Glutamatergic neuron (in vitro differentiated cells): ENCODE data around the gene OSBPL8. TPM values are rescaled to one million over a fixed set of nuclear protein-coding genes. Genes with fewer than 3 reads are reported as not detected.

Experiments
- DNase-seq: peaks from one replicate; pipeline ENCODE4 v3.0.0; 2022
- H3K27ac Mint-ChIP-seq: one replicate; pipeline ENCODE4 v1.8.0; 2020; ENCODE audit warnings: mild to moderate bottlenecking, mixed read lengths, inconsistent platforms; ENCODE audit not compliant: unreplicated experiment
- H3K27me3 Mint-ChIP-seq: one replicate; pipeline ENCODE4 v1.8.0; 2020; ENCODE audit warnings: mild to moderate bottlenecking, moderate library complexity, mixed read lengths, inconsistent platforms; ENCODE audit not compliant: unreplicated experiment
- H3K36me3 Mint-ChIP-seq: one replicate; pipeline ENCODE4 v1.8.0; 2020; ENCODE audit warnings: mild to moderate bottlenecking, mixed read lengths, inconsistent platforms; ENCODE audit not compliant: unreplicated experiment
- H3K4me1 Mint-ChIP-seq: one replicate; pipeline ENCODE4 v1.8.0; 2020; ENCODE audit warnings: mild to moderate bottlenecking, low read depth, mixed read lengths, inconsistent platforms; ENCODE audit not compliant: unreplicated experiment
- H3K4me3 Mint-ChIP-seq: one replicate; pipeline ENCODE4 v1.8.0; 2020; ENCODE audit warnings: mild to moderate bottlenecking, mixed read lengths, inconsistent platforms; ENCODE audit not compliant: unreplicated experiment
- H3K9me3 Mint-ChIP-seq: one replicate; pipeline ENCODE4 v1.8.0; 2020; ENCODE audit warnings: mild to moderate bottlenecking, moderate library complexity, mixed read lengths, inconsistent platforms; ENCODE audit not compliant: unreplicated experiment
- total RNA-seq: library from RNA; stranded (reverse); fragmentation: NEBNext Ultra II Directional; extraction: Animal tissue kit (Norgen Biotek cat#: 25700); gene quantifications from one replicate; pipeline ENCODE4 v1.2.1, GENCODE V29; 2021; ENCODE audit not compliant: unreplicated experiment
- TF ChIP-seq, protein P1 (sequence below): fragments of 200-600 bp; sonication (generic); IDR thresholded peaks from one replicate; pipeline ENCODE4 v1.5.0; 2021; ENCODE audit not compliant: partially characterized antibody, unreplicated experiment

OSBPL8 gene
- total RNA-seq, 1 donor from 2014 or later, result 162 TPM

DNA sequence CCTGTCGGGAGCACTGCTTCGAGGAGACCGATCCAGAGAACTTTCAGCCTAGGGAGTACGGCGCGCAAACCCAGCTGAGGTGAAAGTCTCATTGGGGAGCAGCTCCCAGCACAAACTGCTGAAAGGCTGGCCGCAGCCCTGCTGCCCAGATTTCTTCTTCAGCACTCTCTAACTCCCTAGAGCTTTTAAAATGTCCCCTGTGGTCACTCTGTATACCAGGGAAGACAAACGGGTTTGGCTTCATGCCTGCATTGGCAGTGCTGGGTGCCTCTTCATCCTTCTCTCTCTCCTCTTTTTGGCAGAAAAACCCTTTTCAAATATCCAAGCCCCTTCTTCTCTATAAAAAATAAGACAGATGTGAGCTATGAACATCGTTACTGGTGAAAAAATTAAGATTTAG is 246.3 kb downstream of the OSBPL8 start:
- no peak for DNase-seq

DNA sequence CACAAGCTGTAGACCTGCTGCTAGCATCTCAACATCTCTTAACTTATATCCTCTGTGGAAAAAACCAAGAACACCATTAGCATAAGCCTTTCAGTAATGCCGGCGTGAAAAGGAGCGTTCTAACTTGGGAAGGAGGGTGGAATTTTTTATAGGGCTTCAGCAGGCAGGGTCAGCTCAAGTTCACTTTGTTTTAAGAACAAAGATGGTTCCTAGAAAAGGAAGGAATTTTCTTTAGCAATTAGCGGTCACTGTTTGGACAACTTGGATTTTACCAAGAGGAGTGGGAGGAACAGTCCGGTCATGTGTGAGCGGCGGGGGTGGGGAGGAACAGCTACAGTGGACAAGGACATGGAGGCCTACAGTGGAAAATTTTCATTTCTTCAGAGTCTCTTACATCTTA is 247.3 kb downstream of the OSBPL8 start:
- TF ChIP-seq, protein P1, sequence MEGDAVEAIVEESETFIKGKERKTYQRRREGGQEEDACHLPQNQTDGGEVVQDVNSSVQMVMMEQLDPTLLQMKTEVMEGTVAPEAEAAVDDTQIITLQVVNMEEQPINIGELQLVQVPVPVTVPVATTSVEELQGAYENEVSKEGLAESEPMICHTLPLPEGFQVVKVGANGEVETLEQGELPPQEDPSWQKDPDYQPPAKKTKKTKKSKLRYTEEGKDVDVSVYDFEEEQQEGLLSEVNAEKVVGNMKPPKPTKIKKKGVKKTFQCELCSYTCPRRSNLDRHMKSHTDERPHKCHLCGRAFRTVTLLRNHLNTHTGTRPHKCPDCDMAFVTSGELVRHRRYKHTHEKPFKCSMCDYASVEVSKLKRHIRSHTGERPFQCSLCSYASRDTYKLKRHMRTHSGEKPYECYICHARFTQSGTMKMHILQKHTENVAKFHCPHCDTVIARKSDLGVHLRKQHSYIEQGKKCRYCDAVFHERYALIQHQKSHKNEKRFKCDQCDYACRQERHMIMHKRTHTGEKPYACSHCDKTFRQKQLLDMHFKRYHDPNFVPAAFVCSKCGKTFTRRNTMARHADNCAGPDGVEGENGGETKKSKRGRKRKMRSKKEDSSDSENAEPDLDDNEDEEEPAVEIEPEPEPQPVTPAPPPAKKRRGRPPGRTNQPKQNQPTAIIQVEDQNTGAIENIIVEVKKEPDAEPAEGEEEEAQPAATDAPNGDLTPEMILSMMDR, result no peak
- H3K4me1 Mint-ChIP-seq, result no peaks in the 10 kb centered on the region
- no peaks in the 10 kb centered on the region for H3K27me3 Mint-ChIP-seq
- H3K4me3 Mint-ChIP-seq, result no peak overlapping the region
- no peak overlapping the region for H3K27ac Mint-ChIP-seq
- DNase-seq, result no peak
- no peaks in the 10 kb centered on the region for H3K36me3 Mint-ChIP-seq
- no peaks in the 10 kb centered on the region for H3K9me3 Mint-ChIP-seq

More for the DNA sequence above, 246.3 kb downstream of the OSBPL8 start:
- Mint-ChIP-seq H3K36me3 (no peaks in the 10 kb centered on the region), H3K27ac (no peak overlapping the region), H3K4me3 (no peak overlapping the region), H3K9me3 (no peaks in the 10 kb centered on the region), H3K4me1 (no peaks in the 10 kb centered on the region), H3K27me3 (no peaks in the 10 kb centered on the region)
- TF ChIP-seq, protein P1, result no peak

DNA sequence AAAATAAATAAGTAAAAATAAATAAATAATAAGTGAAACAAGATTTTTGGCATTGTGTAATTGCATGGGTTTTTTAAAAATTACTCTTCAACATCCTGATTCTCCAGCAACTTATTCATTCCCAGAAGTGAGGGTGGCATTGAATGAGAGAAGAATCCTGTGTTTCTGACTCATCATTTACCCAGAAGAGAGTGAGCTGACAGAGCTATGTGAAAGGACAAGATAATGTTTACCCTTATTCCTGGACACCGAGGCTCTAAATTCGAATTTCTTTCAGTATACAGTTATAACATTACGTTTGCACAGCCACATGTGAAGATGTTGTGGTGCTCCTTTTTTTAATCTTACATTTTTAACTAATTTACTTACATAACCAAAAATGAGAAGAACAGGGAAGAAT is 247.8 kb downstream of the OSBPL8 start:
- Mint-ChIP-seq H3K27ac (no peak overlapping the region), H3K9me3 (no peaks in the 10 kb centered on the region), H3K4me3 (no peak overlapping the region), H3K4me1 (no peaks in the 10 kb centered on the region), H3K36me3 (no peaks in the 10 kb centered on the region), H3K27me3 (no peaks in the 10 kb centered on the region)
- TF ChIP-seq, protein P1, result no peak
- no peak for DNase-seq

DNA sequence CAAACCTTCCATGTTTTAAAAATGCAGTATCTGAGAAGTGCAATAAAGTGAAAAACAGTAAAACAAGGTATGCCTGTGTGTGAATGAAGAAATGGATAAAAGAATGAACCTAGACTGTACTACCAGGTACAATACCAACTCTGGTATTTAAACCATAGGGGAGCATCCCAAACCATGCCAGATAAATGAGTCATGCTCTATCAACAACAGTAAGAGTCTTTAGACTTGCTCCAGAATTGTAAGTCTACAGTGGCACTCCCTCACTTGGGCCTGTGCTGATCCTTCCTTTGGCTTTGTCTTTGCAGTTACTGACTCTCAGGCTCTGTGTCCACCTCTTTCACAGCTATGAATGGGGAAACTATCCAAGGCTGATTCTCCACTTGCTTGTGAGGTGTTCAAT is 249.5 kb downstream of the OSBPL8 start:
- DNase-seq, result no peak
- TF ChIP-seq, protein P1, result no peak
- Mint-ChIP-seq H3K36me3 (no peaks in the 10 kb centered on the region), H3K9me3 (no peaks in the 10 kb centered on the region), H3K4me3 (no peak overlapping the region), H3K27ac (no peak overlapping the region), H3K4me1 (no peaks in the 10 kb centered on the region), H3K27me3 (no peaks in the 10 kb centered on the region)

DNA sequence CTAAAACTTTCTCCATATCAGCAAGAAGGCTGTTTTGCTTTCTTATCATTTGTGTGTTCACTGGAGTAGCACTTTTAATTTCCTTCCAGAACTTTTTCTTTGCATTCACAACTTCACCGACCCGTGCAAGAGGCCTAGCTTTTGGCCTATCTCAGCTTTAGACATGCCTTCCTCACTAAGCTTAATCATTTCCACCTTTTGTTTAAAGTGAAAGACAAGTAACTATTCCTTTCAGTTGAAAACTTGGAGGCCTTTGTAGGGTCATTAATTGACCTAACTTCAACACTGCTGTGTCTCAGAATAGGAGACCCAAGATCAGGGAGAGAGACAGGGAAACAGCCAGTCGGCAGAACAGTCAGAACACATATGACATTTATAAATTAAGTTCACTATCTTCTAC is 250.7 kb downstream of the OSBPL8 start:
- no peak for DNase-seq
- H3K4me1 Mint-ChIP-seq, result no peaks in the 10 kb centered on the region
- H3K36me3 Mint-ChIP-seq, result no peaks in the 10 kb centered on the region
- H3K27ac Mint-ChIP-seq, result no peak overlapping the region
- H3K9me3 Mint-ChIP-seq, result no peaks in the 10 kb centered on the region
- TF ChIP-seq, protein P1, result no peak
- no peaks in the 10 kb centered on the region for H3K27me3 Mint-ChIP-seq
- H3K4me3 Mint-ChIP-seq, result no peak overlapping the region
